ENCODE data around the gene LRRC25.

LRRC25 gene

DNA sequence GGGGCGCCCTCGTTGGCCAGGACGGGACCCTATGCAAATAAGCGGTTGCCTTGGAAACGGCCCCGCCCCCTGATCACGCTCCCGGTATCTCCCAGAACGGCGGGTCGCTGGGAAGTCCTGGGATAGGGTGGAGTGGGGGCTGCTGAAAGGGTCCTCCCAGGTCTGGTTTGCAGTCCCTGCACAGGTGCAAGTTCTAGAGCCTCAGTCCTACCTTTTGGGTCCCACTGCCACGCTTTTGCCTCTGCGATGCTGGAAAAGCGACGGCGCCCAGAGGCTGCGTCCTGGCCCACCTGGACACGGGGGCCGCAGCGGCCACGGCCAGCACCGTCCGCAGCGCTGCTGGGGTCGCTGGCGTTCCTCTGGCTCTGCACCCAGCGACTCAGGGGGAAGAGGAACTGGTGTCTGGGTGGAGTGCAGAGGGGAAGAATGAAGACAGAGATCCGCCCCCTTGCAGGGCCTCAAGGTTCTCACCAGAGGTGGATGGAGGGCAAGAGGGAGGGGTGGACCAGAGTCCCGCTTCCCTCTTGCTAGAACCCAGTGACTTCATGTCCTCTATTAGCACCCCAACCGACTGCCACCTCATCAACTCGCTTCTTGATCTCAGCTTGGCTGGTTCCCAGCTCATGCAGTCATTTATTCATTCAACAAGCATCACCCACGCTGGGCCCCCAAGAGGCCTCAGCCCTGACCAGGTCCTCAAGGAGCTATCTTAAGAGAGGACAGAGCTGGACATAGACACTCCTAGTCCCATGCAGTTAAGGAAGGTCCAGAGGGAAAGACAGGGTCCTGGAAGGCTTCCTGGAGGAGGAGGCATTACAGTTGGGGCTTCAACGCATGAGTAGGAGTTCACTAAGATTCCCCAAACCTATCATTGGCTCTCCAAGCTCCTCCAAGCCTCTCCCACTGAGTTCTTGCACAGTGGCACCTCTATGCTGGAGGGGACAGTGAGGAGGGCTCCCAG is at the start of gene LRRC25:
Gene LRRC25 (minus strand): TSS at position 381 of the 961 bp plus-strand sequence. CDS start 659 bp downstream, outside the sequence.
- H3K4me3 ChIP-seq (ENCODE audit: low read length) = no peak within 1 kb of the TSS
- TF ChIP-seq, protein P1, sequence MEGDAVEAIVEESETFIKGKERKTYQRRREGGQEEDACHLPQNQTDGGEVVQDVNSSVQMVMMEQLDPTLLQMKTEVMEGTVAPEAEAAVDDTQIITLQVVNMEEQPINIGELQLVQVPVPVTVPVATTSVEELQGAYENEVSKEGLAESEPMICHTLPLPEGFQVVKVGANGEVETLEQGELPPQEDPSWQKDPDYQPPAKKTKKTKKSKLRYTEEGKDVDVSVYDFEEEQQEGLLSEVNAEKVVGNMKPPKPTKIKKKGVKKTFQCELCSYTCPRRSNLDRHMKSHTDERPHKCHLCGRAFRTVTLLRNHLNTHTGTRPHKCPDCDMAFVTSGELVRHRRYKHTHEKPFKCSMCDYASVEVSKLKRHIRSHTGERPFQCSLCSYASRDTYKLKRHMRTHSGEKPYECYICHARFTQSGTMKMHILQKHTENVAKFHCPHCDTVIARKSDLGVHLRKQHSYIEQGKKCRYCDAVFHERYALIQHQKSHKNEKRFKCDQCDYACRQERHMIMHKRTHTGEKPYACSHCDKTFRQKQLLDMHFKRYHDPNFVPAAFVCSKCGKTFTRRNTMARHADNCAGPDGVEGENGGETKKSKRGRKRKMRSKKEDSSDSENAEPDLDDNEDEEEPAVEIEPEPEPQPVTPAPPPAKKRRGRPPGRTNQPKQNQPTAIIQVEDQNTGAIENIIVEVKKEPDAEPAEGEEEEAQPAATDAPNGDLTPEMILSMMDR (conservative IDR thresholded peaks at IDR 0.05; ENCODE audit: low read length) = no peak
- DNase-seq (ENCODE audit: low read depth) = no peak

DNA sequence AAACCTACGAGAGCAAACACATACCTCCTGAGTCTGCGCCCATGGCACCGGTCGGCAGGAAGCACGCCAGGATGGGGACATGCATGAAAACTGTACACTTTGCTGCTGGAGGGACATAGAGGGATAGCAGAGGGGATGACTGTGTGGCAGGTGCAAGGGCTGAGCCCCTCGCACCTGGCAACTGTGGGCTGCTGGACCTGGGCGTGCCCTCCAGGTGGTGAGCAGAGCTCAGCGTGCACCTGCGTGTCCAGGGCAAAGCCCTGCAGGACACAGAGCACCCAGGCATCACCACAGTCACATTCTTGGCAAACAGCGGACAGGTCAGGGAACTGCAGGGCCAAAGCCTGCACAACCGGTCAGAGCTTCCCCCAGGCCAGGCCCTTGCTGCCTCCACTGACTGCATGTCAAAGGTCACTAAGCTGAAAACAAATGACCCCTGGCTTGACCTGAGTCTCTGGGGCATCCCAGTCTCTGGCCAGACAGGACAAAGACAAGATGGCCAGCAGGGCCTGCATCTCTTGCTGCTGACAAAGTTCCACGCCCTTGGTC is 49.5 kb upstream of the LRRC25 start:
- no peak overlapping the region for H3K4me3 ChIP-seq (ENCODE audit: low read length)
- TF ChIP-seq, protein P1 (conservative IDR thresholded peaks at IDR 0.05; ENCODE audit: low read length) = no peak
- no peak for DNase-seq (ENCODE audit: low read depth)

DNA sequence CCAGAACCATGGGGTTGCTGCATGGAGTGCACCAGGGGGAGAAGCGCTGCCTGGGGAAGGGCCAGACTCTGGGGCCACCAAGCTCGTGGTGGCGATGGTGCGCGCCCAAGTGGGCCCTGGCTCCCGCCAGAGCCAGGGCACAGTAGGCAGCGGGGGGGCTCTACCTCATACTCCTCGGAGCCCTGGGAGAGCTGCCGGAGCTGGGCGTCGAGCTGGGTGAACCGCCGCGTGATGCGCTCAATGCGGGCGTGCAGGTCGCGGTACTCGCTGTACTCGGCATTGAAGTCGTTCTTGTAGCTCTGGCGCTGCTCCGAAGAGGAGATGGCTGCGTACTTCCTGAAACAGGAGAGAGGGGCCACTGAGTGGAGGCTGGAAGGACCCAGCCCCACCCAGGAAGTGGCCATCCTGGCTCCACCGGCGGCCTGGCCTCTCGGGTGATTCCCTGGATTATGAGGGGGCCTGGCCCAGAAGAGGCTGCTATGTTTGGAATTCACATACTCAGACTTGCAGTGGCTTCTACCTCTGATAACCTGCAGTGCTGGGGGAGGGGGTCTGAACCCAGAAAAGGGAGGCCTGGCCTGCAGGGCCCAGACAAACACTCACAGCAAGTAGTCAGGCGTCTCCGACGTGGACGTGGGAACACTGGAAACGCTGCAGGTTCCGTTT is 48.9 kb upstream of the LRRC25 start:
- DNase-seq (ENCODE audit: low read depth) = no peak
- TF ChIP-seq, protein P1 (conservative IDR thresholded peaks at IDR 0.05; ENCODE audit: low read length) = no peak
- no peak overlapping the region for H3K4me3 ChIP-seq (ENCODE audit: low read length)

DNA sequence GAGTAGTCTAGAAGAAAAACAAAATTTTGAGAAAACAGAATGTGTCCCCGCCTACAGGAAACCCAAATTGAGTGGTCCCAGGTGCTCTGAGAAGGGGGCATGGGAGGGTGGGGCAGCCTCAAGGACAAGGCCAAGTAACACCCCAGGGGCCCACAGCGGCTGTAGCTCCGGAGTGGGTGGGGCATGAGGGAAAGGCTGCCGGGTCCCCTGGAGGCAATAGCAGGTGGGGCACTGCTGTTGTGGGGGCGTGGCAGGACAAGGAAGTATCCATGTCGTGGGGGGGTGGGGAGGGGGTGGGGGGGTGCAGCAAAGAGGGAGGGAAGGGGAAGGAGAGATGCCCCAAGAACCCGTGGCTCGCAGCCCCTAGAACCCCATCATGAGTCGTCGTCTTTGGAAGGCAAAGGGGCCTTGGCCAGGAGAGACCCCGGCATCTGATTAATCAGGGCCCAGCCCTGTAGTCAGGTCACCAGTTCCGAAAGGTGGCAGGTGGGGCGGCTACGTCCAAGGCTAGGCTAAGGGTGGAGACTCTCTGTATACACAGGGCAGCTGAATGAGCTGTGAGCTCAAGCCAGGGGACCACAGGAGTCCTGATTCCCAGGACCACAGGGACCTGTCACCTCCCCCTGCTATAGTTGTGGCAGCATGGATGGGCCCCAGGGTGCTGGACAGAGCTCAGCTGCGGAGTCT is 48.0 kb upstream of the LRRC25 start:
- TF ChIP-seq, protein P1 (conservative IDR thresholded peaks at IDR 0.05; ENCODE audit: low read length) = no peak
- H3K4me3 ChIP-seq (ENCODE audit: low read length) = no peak overlapping the region
- no peak for DNase-seq (ENCODE audit: low read depth)

DNA sequence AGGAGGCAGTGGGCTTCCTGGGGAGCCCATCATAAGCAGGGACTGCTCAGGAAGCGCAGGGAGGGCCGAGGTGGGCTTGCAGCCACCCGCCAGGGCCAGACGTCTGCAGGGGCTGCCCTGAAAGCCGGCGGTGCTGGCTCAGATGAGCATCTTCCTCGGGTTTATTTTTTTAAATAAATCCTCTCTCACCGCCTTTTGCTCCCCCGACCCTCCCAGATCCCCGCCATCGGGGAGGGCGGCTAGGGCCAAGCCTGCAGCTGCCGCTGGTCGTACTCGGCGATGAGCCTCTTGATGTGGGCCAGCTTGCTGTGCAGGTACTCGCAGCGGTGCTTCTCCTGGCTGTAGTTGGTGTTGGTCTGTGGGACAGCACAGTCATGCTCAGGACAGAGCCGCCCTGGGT is 47.1 kb upstream of the LRRC25 start:
- no peak overlapping the region for H3K4me3 ChIP-seq (ENCODE audit: low read length)
- no peak for DNase-seq (ENCODE audit: low read depth)
- TF ChIP-seq, protein P1 (conservative IDR thresholded peaks at IDR 0.05; ENCODE audit: low read length) = no peak

DNA sequence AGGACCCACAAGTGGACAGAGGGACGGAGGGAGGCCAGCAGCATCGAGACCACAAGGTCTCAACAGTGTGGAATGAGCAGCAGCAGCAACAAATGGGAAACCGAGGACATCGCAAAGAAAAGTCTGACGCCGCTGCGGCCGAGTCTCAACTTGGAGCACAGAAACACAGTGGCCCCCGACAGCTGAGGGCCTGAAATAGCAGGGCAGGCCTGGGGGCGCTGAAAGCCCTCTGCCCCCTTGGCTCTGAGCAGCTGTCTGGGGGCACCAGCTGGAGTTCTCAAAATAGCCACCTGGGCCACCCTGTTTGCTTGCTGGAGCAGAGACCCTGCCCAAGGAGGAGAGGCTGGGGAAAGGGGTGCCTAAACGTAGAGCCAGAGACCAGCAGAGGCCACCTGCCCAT is 46.4 kb upstream of the LRRC25 start:
- TF ChIP-seq, protein P1 (conservative IDR thresholded peaks at IDR 0.05; ENCODE audit: low read length) = no peak
- no peak for DNase-seq (ENCODE audit: low read depth)
- no peak overlapping the region for H3K4me3 ChIP-seq (ENCODE audit: low read length)
